Small intestine (tissue), 7 donors: Measurements from ENCODE around the gene TRNAU1AP. TPM values are rescaled to one million over a fixed set of nuclear protein-coding genes. Genes with fewer than 3 reads are reported as not detected.
"Not testable (repeated sequence)": the region's sequence is repeated elsewhere in the genome, so short reads cannot be mapped to it uniquely, and the experiment has no call there.

Source experiments
- DNase-seq, 2 donors: peaks; one replicate each; pipeline versions ENCODE4 v3.0.0 to v3.0.0-alpha.2; 2013
- FAIRE-seq: peaks from 2 replicates; lab custom pipeline; 2012; peaks lifted over from hg19 to GRCh38; lab: Jason Lieb, UNC
- H3K27ac ChIP-seq, 3 donors: one replicate each; pipeline ENCODE4 v1.5.1; 2013; ENCODE audit warnings: low read length in 2 of 3, mild to moderate bottlenecking in 2 of 3, control low read depth in 1 of 3, inconsistent platforms in 1 of 3, low read depth in 1 of 3, moderate library complexity in 1 of 3
- H3K27me3 ChIP-seq, 3 donors: one replicate each; pipeline ENCODE4 v1.6.1; 2013; ENCODE audit warnings: low read length in 3 of 3, inconsistent platforms in 1 of 3; ENCODE audit not compliant: control insufficient read depth in 3 of 3, insufficient read depth in 3 of 3
- H3K36me3 ChIP-seq, 3 donors: one replicate each; pipeline ENCODE4 v1.6.1; 2013; ENCODE audit warnings: low read length in 3 of 3, inconsistent platforms in 1 of 3, low read depth in 1 of 3, mild to moderate bottlenecking in 1 of 3, moderate library complexity in 1 of 3; ENCODE audit not compliant: control insufficient read depth in 3 of 3, insufficient read depth in 2 of 3
- H3K4me1 ChIP-seq, 3 donors: one replicate each; pipeline ENCODE4 v1.6.1; 2013; ENCODE audit warnings: low read length in 2 of 3, inconsistent platforms in 1 of 3, low read depth in 1 of 3, mild to moderate bottlenecking in 1 of 3, moderate library complexity in 1 of 3; ENCODE audit not compliant: control insufficient read depth in 3 of 3, insufficient read depth in 2 of 3
- H3K4me3 ChIP-seq, 3 donors: one replicate each; pipeline ENCODE4 v1.5.1; 2013; ENCODE audit warnings: low read length in 3 of 3, control low read depth in 1 of 3, inconsistent platforms in 1 of 3, low read depth in 1 of 3, mild to moderate bottlenecking in 1 of 3, moderate library complexity in 1 of 3
- H3K9me3 ChIP-seq, 2 donors: one replicate each; pipeline ENCODE4 v1.6.1; 2013; ENCODE audit warnings: low read depth in 1 of 2, low read length in 1 of 2; ENCODE audit not compliant: control insufficient read depth in 2 of 2, insufficient read depth in 1 of 2
- WGBS, 3 donors: extraction: QIAGEN DNeasy Blood & Tissue Kit; methylation state at CpG; one replicate each; pipeline ENCODE4 v1.1.7; 2013; 5-methylcytosine and 5-hydroxymethylcytosine counted together
- polyA plus RNA-seq, 4 donors: library from polyadenylated mRNA; stranded (reverse) in 3 of 4; unstranded in 1 of 4; fragments of 200-250 nt in 3 of 4; fragments of 120-200 nt in 1 of 4; gene quantifications; one replicate each; pipeline versions ENCODE4 v1.2.1 to v1.2.3, GENCODE V29; 2013
- donor health status: healthy with polysubstance abuse.
- donor health status: control.
- donor health status: control.
- donor health status: Bipolar disorder and iron deficiency.
- donor health status: healthy.

TRNAU1AP gene
- polyA plus RNA-seq, 4 donors, result 16.3 to 25.9 (median 21.3) TPM

DNA sequence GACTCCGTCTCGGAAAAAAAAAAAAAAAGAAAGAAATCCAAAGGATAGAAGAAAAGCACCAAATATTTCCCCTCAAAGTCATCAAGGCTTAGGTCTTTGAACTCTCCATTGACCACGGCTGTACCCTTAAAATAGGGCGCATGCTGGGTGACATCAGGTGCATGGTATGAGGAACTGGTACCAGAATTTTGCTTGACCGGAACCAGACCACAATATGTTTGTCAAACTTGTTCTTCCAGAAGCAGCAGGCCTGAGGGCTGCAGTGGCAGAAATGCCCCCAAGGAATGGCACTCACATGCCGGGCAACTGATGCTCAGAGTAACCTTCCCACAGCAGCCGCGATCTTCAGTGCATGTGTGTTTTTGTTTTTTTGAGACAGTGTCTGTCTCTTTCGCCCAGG is 26.0 kb upstream of the TRNAU1AP start:
- DNase-seq (no peak), FAIRE-seq (no peak)
- 91% methylated on average over 9 of the region's 9 CpGs for WGBS, 3 donors
- Histone ChIP-seq H3K27ac (no peak overlapping the region), H3K36me3 (peaks cover 4 to 45% (median 6%) of the 10 kb centered on the region in 3 donors), H3K9me3 (no peaks in the 10 kb centered on the region), H3K4me3 (no peak overlapping the region), H3K27me3 (no peaks in the 10 kb centered on the region), H3K4me1 (peaks cover 0 to 15% (median 0%) of the 10 kb centered on the region in 3 donors)

DNA sequence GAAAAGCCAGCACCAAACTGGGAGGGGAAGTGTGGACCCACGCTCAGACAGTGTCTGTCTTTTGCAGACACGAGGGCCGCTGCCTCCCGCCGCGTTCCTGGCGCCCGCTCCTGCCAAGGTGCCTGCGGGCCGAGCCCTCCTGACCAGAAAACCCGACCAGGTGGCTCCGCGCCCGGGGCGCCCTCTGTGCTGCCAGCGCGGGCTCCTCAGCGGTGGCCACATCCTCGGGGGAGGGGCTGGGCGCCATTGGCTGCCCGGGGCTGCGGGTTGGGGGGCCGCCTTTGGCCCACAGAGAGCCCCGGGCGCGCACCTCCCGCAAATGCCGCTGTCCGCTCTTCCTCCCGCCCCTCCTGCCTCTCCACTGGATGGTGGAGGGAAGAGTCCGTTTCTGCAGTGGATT is 22.4 kb upstream of the TRNAU1AP start:
- DNase-seq, result no peak

DNA sequence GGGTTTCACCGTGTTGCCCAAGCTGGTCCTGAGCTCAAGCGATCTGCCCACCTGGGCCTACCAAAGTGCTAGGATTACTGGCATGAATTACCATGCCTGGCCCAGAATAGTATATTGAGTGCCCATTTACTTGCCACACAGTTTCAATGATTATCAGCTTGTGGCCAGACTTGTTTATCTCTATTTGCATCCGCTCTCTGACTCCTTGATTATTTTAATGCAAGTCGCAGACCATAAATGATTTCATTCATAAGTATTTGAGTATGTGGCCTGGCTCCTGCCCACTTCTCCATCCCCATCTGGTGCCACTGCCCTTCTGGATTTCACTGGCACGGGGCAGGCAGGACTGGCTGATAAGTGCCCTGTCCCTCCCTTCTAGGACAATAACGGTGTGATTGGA is 18.2 kb upstream of the TRNAU1AP start:
- Histone ChIP-seq H3K36me3 (peaks cover 10 to 81% (median 18%) of the 10 kb centered on the region in 3 donors), H3K4me3 (no peak overlapping the region), H3K9me3 (no peaks in the 10 kb centered on the region), H3K27me3 (no peaks in the 10 kb centered on the region), H3K4me1 (no peaks in the 10 kb centered on the region), H3K27ac (no peak overlapping the region)
- DNase-seq (no peak), FAIRE-seq (no peak)
- 94 to 96% (median 94%) methylated on average over 6 of the region's 6 CpGs for WGBS, 3 donors

More for the DNA sequence above, 22.4 kb upstream of the TRNAU1AP start:
- 98 to 99% (median 98%) methylated on average over 24 to 31 of the region's 31 CpGs for WGBS, 3 donors
- peaks cover 4 to 58% (median 13%) of the 10 kb centered on the region in 3 donors for H3K36me3 ChIP-seq
- no peak overlapping the region for H3K27ac ChIP-seq
- no peak for FAIRE-seq
- H3K4me3 ChIP-seq, result no peak overlapping the region
- no peaks in the 10 kb centered on the region for H3K27me3 ChIP-seq
- H3K9me3 ChIP-seq, result no peaks in the 10 kb centered on the region
- H3K4me1 ChIP-seq, result peaks cover 0 to 3% (median 0%) of the 10 kb centered on the region in 3 donors

DNA sequence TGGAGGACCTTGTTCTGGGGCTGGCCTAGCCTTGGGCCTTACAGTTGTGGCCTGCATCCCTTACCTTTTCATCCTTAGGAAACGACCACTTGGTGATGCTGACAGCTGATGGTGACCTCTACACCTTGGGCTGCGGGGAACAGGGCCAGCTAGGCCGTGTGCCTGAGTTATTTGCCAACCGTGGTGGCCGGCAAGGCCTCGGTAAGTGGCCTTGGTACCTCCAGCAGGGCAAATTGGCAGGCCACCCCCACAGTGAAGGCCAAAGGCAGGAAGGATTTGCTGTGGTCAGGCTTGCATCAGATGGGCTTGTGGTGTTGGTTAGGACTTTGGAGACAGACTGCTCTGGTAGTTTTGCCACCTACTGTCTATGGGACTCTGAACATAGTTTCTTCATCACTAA is 17.7 kb upstream of the TRNAU1AP start:
- Histone ChIP-seq H3K9me3 (no peaks in the 10 kb centered on the region), H3K4me3 (no peak overlapping the region), H3K27me3 (no peaks in the 10 kb centered on the region), H3K27ac (no peak overlapping the region), H3K36me3 (peaks cover 7 to 76% (median 18%) of the 10 kb centered on the region in 3 donors), H3K4me1 (no peaks in the 10 kb centered on the region)
- WGBS, 3 donors, result 79 to 92% (median 87%) methylated on average over 6 of the region's 6 CpGs
- FAIRE-seq (no peak), DNase-seq (no peak)

DNA sequence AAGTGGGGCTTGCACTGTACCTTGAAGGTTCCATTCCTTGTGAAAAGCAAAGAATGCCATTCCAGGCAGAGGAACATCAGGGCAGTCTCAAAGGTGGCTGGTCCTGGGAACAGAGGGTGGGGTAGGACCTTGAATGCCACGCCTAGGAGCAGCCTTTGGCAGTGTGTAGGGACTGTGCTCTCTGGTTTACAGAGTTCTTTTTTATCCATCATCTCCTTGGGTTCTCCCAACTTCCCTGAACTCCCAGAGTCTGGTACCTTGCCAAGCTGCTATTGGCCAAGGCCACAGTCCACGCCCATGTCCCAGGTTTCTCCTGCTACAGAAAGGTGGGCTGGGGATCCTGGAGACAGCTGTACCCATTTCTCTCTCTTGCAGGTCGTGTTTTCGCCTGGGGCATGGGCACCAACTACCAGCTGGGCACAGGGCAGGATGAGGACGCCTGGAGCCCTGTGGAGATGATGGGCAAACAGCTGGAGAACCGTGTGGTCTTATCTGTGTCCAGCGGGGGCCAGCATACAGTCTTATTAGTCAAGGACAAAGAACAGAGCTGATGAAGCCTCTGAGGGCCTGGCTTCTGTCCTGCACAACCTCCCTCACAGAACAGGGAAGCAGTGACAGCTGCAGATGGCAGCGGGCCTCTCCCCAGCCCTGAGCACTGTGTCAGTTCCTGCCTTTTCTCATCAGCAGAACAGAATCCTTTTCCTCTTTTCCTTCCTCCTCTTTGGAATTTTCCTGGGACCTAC is 15.3 kb upstream of the TRNAU1AP start:
- FAIRE-seq (no peak), DNase-seq (peak in 1 of 2 donors; percentile 79)
- WGBS, 3 donors, result 53 to 74% (median 63%) methylated on average over 8 of the region's 8 CpGs
- no peaks in the 10 kb centered on the region for H3K27me3 ChIP-seq
- H3K9me3 ChIP-seq, result no peaks in the 10 kb centered on the region
- H3K4me3 ChIP-seq, result no peak overlapping the region
- H3K4me1 ChIP-seq, result no peaks in the 10 kb centered on the region
- peaks cover 6 to 52% (median 7%) of the 10 kb centered on the region in 3 donors for H3K36me3 ChIP-seq
- no peak overlapping the region for H3K27ac ChIP-seq

DNA sequence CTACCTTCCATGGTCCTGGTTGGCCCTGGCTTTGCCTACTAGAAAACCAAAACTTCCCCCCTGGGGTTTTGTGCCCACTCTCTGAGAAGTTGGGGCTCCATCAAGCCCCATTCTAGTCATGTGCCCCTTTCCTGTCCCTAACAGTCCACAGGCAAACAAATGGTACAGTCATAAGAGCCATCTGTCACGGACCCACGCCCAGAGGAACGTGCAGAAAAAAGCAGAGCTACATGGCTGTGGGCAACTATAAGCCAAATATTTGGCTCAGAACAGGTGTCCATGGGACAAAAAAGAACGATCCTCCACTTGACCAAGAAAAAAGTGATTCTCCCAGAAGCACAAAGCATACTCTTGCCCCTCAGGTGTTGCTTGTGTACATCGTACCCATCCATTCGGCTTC is 14.6 kb upstream of the TRNAU1AP start:
- FAIRE-seq (no peak), DNase-seq (no peak)
- no peaks in the 10 kb centered on the region for H3K27me3 ChIP-seq
- 82 to 88% (median 86%) methylated on average over 6 of the region's 6 CpGs for WGBS, 3 donors
- H3K9me3 ChIP-seq, result no peaks in the 10 kb centered on the region
- no peak overlapping the region for H3K4me3 ChIP-seq
- H3K27ac ChIP-seq, result no peak overlapping the region
- no peaks in the 10 kb centered on the region for H3K4me1 ChIP-seq
- peaks cover 6 to 49% (median 7%) of the 10 kb centered on the region in 3 donors for H3K36me3 ChIP-seq

DNA sequence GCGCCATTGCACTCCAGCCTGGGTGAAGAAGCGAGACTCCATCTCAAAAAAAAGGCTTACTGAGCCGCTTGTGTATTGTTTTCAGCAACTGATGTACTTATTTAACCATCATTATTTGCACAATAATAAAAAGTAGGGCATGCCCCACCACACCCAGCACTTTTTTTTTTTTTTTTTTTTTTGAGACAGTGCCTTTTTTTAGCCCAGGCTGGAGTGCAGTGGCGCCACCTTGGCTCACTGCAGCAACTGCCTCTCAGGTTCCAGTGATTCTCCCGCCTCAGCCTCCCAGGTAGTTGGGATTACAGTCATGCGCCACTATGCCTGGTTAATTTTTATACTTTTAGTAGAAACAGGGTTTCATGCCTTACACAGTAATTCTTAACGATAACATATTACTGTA is 12.2 kb upstream of the TRNAU1AP start:
- Histone ChIP-seq H3K4me3 (no peak overlapping the region), H3K4me1 (no peaks in the 10 kb centered on the region), H3K9me3 (no peaks in the 10 kb centered on the region), H3K36me3 (peaks cover 6 to 33% (median 6%) of the 10 kb centered on the region in 3 donors), H3K27ac (no peak overlapping the region), H3K27me3 (no peaks in the 10 kb centered on the region)
- FAIRE-seq, result no peak
- 72 to 85% (median 83%) methylated on average over 7 of the region's 7 CpGs for WGBS, 3 donors
- DNase-seq, result no peak

DNA sequence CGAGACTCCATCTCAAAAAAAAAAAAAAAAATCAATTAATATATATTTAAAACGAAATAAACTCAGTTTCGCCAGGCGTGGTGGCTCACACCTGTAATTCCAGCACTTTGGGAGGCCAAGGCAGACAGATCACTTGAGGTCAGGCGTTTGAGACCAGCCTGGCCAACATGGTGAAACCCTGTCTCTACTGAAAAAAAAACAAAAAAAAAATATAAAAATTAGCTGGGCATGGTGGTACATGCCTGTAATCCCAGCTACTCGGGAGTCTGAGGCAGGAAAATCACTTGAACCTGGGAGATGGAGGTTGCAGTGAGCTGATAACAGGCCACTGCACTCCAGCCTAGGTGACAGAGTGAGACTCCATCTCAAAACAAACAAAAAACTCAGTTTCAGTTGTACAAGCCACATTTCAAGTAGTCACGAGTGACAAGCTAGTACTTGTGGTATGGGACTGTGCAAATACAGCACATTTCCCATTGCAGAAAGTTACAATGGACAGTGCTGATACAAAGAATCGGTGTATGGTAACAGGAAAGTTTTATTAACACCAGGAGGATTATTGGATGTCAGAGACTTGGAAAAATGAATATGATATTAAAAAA is 11.4 kb upstream of the TRNAU1AP start:
- FAIRE-seq, result not testable (repeated sequence)
- WGBS, 3 donors, result 77 to 86% (median 79%) methylated on average over 8 of the region's 8 CpGs

More for the DNA sequence above, 11.4 kb upstream of the TRNAU1AP start:
- not testable (repeated sequence) for H3K9me3 ChIP-seq, H3K4me3 ChIP-seq, H3K27me3 ChIP-seq, DNase-seq, H3K4me1 ChIP-seq, H3K27ac ChIP-seq
- peaks cover 3 to 24% (median 6%) of the 10 kb centered on the region in 3 donors for H3K36me3 ChIP-seq
